Spleen (tissue), 7 donors: Measurements from ENCODE around the gene UBAP2L.

ENCODE experiments used
- CTCF ChIP-seq, 11 experiments: fragments of 200-600 bp in 7 of 11; fragments of 450-650 bp in 4 of 11; sonication (generic) in 4 of 11; IDR thresholded peaks in 8 of 11; conservative IDR thresholded peaks in 3 of 11; 1 replicate in 7 of 11; 2 replicates in 4 of 11; pipeline versions ENCODE4 v1.4.0 to v1.8.0; 2016 to 2021; ENCODE audit warnings: antibody characterized with exemption in 11 of 11, inconsistent platforms in 4 of 11, mild to moderate bottlenecking in 1 of 11
- POLR2AphosphoS5 ChIP-seq, 3 donors: sonication (generic); formaldehyde crosslinking; IDR thresholded peaks; one replicate each; pipeline ENCODE4 v1.5.1; 2017; ENCODE audit warnings: antibody characterized with exemption in 3 of 3
- donor health status: DM: no; HTN: no; CAD: no; lungs with moderate emphysema.
- donor health status: DM: no; HTN: no; CAD: no.
- donor health status: DM: no; HTN: no; CAD: no.

GRCh38 chr1:154288661-154289060 lies 67.9 kb downstream of the UBAP2L start:
- no peak for TF ChIP-seq POLR2AphosphoS5 (IDR thresholded peaks at IDR 0.05)
- TF ChIP-seq CTCF (IDR thresholded peaks at IDR 0.05 in 8 of 11, conservative IDR thresholded peaks at IDR 0.05 in 3 of 11): no peak
